Activated B cell treated with CpG ODN at 0.5 μM for 24 hours (primary cell): Measurements from ENCODE around the gene MARCHF4. TPM values are rescaled to one million over a fixed set of nuclear protein-coding genes. Genes with fewer than 3 reads are reported as not detected.

Experiments used
- ATAC-seq: fragments of 200-7000 bp; cut with Tn5 transposase; one replicate; pipeline ENCODE4 v1.10.0; 2021; ENCODE audit warnings: low read depth, mild to moderate bottlenecking, moderate library complexity
- CTCF ChIA-PET: fragments of 350-600 bp; sonication (Branson Sonifier 250); formaldehyde crosslinking; loops from one replicate; lab custom pipeline; 2021; ENCODE audit warnings: antibody characterized with exemption; lab: Charles Lee
- POLR2A ChIA-PET: fragments of 350-600 bp; sonication (Branson Sonifier 250); formaldehyde crosslinking; loops from one replicate; lab custom pipeline; 2021; ENCODE audit warnings: antibody characterized with exemption; lab: Charles Lee
- DNase-seq: peaks from one replicate; pipeline ENCODE4 v3.0.0; 2022
- H3K27ac Mint-ChIP-seq: one replicate; pipeline ENCODE4 v1.8.0; 2020; ENCODE audit warnings: mixed read lengths
- H3K27me3 Mint-ChIP-seq: one replicate; pipeline ENCODE4 v1.8.0; 2021; ENCODE audit warnings: mixed read lengths
- H3K36me3 Mint-ChIP-seq: one replicate; pipeline ENCODE4 v1.8.0; 2021; ENCODE audit warnings: low read depth, mixed read lengths
- H3K4me1 Mint-ChIP-seq: one replicate; pipeline ENCODE4 v1.8.0; 2021; ENCODE audit warnings: mixed read lengths
- H3K4me3 Mint-ChIP-seq: one replicate; pipeline ENCODE4 v1.8.0; 2020; ENCODE audit warnings: mild to moderate bottlenecking, mixed read lengths
- H3K9me3 Mint-ChIP-seq: one replicate; pipeline ENCODE4 v1.8.0; 2020; ENCODE audit warnings: mixed read lengths
- intact Hi-C: fragments of 100-400 bp; cut with micrococcal nuclease; formaldehyde crosslinking; loops from one replicate; pipeline ENCODE4 v1.15.1; 2024
- total RNA-seq: library from RNA; stranded (reverse); gene quantifications from 2 replicates; pipeline ENCODE4 v1.2.3, GENCODE V29; 2022
- TF ChIP-seq, protein P1 (sequence below): fragments of 200-600 bp; IDR thresholded peaks from one replicate; pipeline ENCODE4 v1.8.0; 2022; ENCODE audit warnings: antibody characterized with exemption, mild to moderate bottlenecking

MARCHF4 gene
- total RNA-seq, 1 donor from 2014 or later, result not detected

DNA sequence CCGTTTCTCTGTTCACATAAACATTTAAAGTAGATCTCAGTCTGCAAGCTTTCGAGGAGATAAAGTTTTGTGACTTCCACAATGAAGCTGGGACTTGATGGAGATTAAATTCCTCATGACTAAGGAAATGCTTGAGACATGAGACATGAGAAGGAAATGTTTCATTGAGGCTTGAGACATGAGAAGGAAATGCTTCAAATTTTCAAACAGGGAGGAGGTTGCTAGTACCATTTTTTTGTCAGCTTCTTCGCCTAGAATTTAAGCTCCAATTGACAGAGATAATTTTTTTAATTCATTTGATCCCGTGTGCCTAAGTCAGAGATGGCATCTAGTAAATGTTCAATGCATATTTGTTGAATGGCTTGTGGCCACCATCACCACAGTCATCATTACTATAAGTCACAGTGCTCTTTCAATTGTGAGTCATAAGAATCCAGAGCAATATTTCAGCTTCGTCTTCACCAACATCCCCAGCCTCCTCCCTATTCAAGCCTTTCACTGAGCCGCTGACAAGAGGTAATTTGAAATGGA is 543 bp upstream of the MARCHF4 start:
- Mint-ChIP-seq H3K27me3 (peaks cover 62% of the 10 kb centered on the region), H3K36me3 (no peaks in the 10 kb centered on the region), H3K27ac (no peak overlapping the region), H3K4me1 (peaks cover 12% of the 10 kb centered on the region), H3K9me3 (no peaks in the 10 kb centered on the region), H3K4me3 (no peak overlapping the region)
- TF ChIP-seq, protein P1, sequence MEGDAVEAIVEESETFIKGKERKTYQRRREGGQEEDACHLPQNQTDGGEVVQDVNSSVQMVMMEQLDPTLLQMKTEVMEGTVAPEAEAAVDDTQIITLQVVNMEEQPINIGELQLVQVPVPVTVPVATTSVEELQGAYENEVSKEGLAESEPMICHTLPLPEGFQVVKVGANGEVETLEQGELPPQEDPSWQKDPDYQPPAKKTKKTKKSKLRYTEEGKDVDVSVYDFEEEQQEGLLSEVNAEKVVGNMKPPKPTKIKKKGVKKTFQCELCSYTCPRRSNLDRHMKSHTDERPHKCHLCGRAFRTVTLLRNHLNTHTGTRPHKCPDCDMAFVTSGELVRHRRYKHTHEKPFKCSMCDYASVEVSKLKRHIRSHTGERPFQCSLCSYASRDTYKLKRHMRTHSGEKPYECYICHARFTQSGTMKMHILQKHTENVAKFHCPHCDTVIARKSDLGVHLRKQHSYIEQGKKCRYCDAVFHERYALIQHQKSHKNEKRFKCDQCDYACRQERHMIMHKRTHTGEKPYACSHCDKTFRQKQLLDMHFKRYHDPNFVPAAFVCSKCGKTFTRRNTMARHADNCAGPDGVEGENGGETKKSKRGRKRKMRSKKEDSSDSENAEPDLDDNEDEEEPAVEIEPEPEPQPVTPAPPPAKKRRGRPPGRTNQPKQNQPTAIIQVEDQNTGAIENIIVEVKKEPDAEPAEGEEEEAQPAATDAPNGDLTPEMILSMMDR, result no peak
- POLR2A ChIA-PET, result interaction anchor here (0.6 kb wide), 1 partner anchor 124 kb away, joined by 4 read pairs; no protein-coding TSS in a partner anchor
- ATAC-seq (no peak), DNase-seq (no peak)
- CTCF ChIA-PET, result no interaction called here
- intact Hi-C loops, result no loop called here

DNA sequence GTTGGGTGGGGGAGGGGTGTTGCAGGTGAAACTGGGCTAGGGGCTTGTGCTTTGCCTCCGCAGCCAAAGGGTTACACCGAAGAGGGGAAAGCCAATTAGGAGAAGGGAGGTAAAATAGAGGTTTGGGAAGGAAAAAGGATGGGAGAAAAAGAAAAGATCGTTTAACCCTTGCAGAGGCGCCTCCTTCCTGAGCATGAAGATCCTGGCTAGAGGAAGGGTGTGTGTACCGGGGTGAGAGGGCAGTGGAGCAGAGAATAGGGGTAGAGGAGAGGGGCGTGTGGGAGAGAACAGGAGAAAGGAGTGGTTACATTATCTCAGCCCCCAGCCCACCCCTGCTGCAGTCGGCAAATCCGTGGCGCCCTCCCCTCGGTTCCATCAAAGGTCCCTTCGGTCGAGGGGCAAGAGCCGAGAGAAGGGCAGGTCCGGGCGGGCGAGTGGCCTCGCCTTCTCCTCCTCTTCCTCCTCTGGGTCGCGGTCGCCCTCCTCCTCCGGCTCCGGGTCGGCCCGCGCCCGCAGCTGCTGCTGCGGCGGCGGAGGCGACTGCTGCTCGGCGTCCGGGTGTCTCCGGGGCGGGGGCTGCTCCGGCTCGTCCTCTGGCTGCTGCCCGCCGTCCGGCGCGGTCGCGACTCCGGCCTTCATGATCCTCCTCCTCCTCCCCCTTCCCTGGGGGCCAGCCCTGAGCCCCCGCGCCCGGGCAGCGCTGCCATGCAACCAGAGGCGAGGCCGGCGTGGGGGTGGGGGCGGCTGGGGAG is 1.1 kb downstream of the MARCHF4 start:
- TF ChIP-seq, protein P1, result no peak
- H3K4me3 Mint-ChIP-seq, result peak overlapping the region; percentile 52
- H3K27me3 Mint-ChIP-seq, result peaks cover 67% of the 10 kb centered on the region
- H3K9me3 Mint-ChIP-seq, result no peaks in the 10 kb centered on the region
- H3K36me3 Mint-ChIP-seq, result no peaks in the 10 kb centered on the region
- H3K27ac Mint-ChIP-seq, result no peak overlapping the region
- no peak for DNase-seq
- peaks cover 12% of the 10 kb centered on the region for H3K4me1 Mint-ChIP-seq
- intact Hi-C loops, result no loop called here
- no peak for ATAC-seq
- CTCF ChIA-PET, result no interaction called here
- POLR2A ChIA-PET, result no interaction called here

DNA sequence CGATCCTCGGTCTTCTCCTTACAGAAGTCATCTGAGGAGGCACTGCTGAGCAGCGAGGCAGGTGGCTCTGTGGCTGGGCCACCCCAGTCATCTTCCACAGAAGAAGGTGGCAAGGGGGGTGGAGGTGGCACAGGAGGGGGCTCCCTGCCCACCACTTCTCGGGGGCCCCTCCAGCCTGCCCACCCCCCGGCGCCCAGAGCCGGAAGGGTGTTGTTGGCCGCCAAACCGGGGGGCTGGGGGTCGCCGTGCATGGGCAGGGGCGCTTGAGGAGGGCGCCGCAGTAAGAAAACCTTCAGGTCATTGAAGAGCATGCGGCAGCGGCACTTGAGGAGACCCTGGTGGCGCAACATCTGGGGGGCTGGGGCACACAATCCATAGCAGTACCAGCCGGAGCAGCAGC is 2.5 kb downstream of the MARCHF4 start:
- no peak for ATAC-seq
- intact Hi-C loops, result no loop called here
- peaks cover 61% of the 10 kb centered on the region for H3K27me3 Mint-ChIP-seq
- ChIA-PET CTCF (no interaction called here), POLR2A (no interaction called here)
- DNase-seq, result no peak
- H3K36me3 Mint-ChIP-seq, result no peaks in the 10 kb centered on the region
- no peak overlapping the region for H3K27ac Mint-ChIP-seq
- TF ChIP-seq, protein P1, result no peak
- H3K4me1 Mint-ChIP-seq, result peaks cover 12% of the 10 kb centered on the region
- no peaks in the 10 kb centered on the region for H3K9me3 Mint-ChIP-seq
- no peak overlapping the region for H3K4me3 Mint-ChIP-seq

DNA sequence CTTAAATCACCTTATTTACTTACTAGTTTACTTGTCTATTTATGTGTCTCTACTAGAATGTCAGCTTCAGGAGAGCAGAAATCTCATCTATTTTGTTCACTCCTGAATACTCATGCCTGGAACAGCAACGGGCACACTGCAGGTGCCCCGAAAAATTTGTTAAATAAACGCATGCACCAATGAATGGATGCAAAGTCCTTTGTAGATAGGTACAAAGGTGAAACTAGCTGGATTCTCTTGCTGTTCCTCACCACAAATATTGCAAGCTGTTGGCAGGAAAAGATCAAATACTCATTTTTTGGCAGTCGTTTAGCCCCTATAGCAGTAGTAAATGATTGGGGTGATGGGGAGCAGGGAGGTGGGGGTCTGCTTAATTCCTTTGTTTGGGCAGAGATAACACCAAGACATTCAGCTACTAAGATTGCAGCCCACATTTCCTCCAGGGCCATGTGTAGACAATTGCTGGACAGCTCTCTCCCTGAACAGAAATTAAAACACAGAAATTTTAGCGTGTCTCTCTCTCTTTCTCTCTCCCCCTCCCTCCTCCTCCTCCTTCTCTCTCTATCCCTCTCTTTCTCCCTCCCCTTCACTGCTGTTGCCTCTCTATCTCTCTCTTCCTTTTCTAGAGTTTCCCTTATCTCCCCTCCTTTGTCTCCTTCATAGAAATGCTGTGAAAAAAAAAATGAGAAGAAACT is 5.4 kb downstream of the MARCHF4 start:
- H3K27me3 Mint-ChIP-seq, result peaks cover 50% of the 10 kb centered on the region
- H3K9me3 Mint-ChIP-seq, result no peaks in the 10 kb centered on the region
- TF ChIP-seq, protein P1, result no peak
- ATAC-seq (no peak), DNase-seq (no peak)
- no peak overlapping the region for H3K27ac Mint-ChIP-seq
- ChIA-PET CTCF (no interaction called here), POLR2A (no interaction called here)
- intact Hi-C loops, result no loop called here
- no peaks in the 10 kb centered on the region for H3K36me3 Mint-ChIP-seq
- peaks cover 6% of the 10 kb centered on the region for H3K4me1 Mint-ChIP-seq
- H3K4me3 Mint-ChIP-seq, result no peak overlapping the region

DNA sequence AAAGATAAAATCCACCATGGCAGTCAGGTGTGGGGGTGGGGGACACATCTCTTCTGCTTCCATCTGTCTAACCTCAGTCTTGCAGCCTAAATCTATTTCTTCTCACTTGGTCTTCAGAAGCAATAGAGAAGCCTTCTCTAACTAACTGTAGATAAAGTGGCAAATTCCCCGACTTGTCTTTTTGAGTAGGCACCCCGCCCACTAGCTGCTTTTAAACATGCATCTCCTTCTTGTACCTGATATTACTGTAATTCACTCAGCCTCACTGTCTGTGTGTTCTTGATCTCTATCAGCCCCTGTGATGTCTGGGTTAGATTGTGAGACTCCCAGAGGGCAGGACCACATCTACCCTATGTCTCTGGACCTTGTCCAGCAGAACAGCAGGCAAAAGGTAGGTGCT is 6.8 kb downstream of the MARCHF4 start:
- TF ChIP-seq, protein P1, result no peak
- DNase-seq (no peak), ATAC-seq (no peak)
- Mint-ChIP-seq H3K4me3 (no peak overlapping the region), H3K36me3 (no peaks in the 10 kb centered on the region), H3K9me3 (no peaks in the 10 kb centered on the region), H3K27me3 (peaks cover 50% of the 10 kb centered on the region), H3K4me1 (peaks cover under 1% of the 10 kb centered on the region), H3K27ac (no peak overlapping the region)
- intact Hi-C loops, result no loop called here
- POLR2A ChIA-PET, result no interaction called here
- CTCF ChIA-PET, result interaction anchor here (0.6 kb wide), 1 partner anchor 1384 kb away, joined by 3 read pairs; no protein-coding TSS in a partner anchor
